DOHH2 (cell line): ENCODE measurements around the gene CHKA.

Experiments used
- CTCF ChIP-seq: fragments of 200-600 bp; sonication (generic); IDR thresholded peaks from one replicate; pipeline ENCODE4 v1.5.1; 2014; ENCODE audit warnings: antibody characterized with exemption, mild to moderate bottlenecking, low read depth, low read length; ENCODE audit not compliant: poor library complexity, severe bottlenecking
- EZH2phosphoT487 ChIP-seq: fragments of 200-600 bp; sonication (generic); IDR thresholded peaks from 2 replicates; pipeline ENCODE4 v1.6.1; 2017; ENCODE audit warnings: borderline replicate concordance, mild to moderate bottlenecking, antibody characterized with exemption, low read length, moderate library complexity, mixed read lengths

GRCh38 chr11:68017980-68018729 is 103.0 kb downstream of the CHKA start:
- TF ChIP-seq CTCF: no peak
- TF ChIP-seq EZH2phosphoT487: no peak
